Parathyroid adenoma (tissue), 2 donors: Measurements from ENCODE around the gene ASB1.

Source experiments
- H2AFZ ChIP-seq: fragments of 300-600 bp; sonication (generic); one replicate; pipeline ENCODE4 v1.7.0; 2017; ENCODE audit warnings: antibody characterized with exemption, mild to moderate bottlenecking
- H3K27ac ChIP-seq: fragments of 300-600 bp; sonication (generic); one replicate; pipeline ENCODE4 v1.7.0; 2017
- H3K27me3 ChIP-seq: fragments of 300-600 bp; sonication (generic); one replicate; pipeline ENCODE4 v1.7.0; 2017; ENCODE audit warnings: low read length; ENCODE audit not compliant: control insufficient read depth, insufficient read depth
- H3K36me3 ChIP-seq: fragments of 300-600 bp; sonication (generic); one replicate; pipeline ENCODE4 v1.7.0; 2017; ENCODE audit warnings: low read length; ENCODE audit not compliant: control insufficient read depth, insufficient read depth
- H3K4me1 ChIP-seq: fragments of 300-600 bp; sonication (generic); one replicate; pipeline ENCODE4 v1.7.0; 2017; ENCODE audit warnings: control low read depth
- H3K4me2 ChIP-seq: fragments of 300-600 bp; sonication (generic); one replicate; pipeline ENCODE4 v1.7.0; 2017; ENCODE audit warnings: low read length
- H3K4me3 ChIP-seq: fragments of 300-600 bp; sonication (generic); one replicate; pipeline ENCODE4 v1.7.0; 2017; ENCODE audit warnings: low read depth, low read length
- H3K79me2 ChIP-seq: fragments of 300-600 bp; sonication (generic); one replicate; pipeline ENCODE4 v1.7.0; 2017; ENCODE audit warnings: control low read depth
- H3K9ac ChIP-seq: fragments of 300-600 bp; sonication (generic); one replicate; pipeline ENCODE4 v1.7.0; 2017; ENCODE audit warnings: mild to moderate bottlenecking
- H3K9me3 ChIP-seq: fragments of 300-600 bp; sonication (generic); one replicate; pipeline ENCODE4 v1.7.0; 2017; ENCODE audit warnings: low read length; ENCODE audit not compliant: control insufficient read depth
- CTCF ChIP-seq: fragments of 300-600 bp; sonication (generic); IDR thresholded peaks from one replicate; pipeline ENCODE4 v1.7.0; 2017; ENCODE audit warnings: antibody characterized with exemption, mild to moderate bottlenecking
- donor health status: primary hyperparathyroidism.

The ASB1 gene

DNA sequence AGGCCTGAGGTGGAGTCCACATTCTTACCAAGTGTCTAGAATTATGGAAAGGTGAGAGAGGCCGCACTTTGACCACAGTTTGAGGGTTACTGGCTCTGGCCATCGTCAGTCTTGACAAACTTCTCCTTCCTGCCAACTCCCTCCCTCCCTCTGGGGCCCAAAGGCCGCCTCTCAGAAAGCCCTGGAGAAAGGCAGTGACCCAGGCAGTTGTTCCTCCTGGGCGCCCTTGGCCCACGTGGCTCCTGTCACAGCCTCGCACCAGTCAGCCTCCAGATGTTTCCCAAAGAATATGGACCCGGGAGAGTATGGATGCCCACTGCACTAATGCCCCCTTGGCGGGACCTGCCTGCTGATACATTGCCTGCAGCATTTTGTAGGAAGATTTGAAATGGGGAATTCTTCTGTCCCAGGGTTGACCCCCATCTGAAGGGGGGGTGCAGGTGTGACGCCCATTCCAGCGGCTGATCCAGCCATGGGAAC, 61.7 kb downstream of the ASB1 start:
- H3K79me2 ChIP-seq, result no peaks in the 10 kb centered on the region
- H3K36me3 ChIP-seq, result no peaks in the 10 kb centered on the region
- no peak overlapping the region for H3K4me3 ChIP-seq
- no peaks in the 10 kb centered on the region for H3K9me3 ChIP-seq
- H3K4me2 ChIP-seq, result no peak overlapping the region
- H3K27me3 ChIP-seq, result no peaks in the 10 kb centered on the region
- no peak overlapping the region for H3K27ac ChIP-seq
- H3K4me1 ChIP-seq, result no peaks in the 10 kb centered on the region
- TF ChIP-seq CTCF, result no peak
- no peak overlapping the region for H3K9ac ChIP-seq
- H2AFZ ChIP-seq, result no peak overlapping the region

DNA sequence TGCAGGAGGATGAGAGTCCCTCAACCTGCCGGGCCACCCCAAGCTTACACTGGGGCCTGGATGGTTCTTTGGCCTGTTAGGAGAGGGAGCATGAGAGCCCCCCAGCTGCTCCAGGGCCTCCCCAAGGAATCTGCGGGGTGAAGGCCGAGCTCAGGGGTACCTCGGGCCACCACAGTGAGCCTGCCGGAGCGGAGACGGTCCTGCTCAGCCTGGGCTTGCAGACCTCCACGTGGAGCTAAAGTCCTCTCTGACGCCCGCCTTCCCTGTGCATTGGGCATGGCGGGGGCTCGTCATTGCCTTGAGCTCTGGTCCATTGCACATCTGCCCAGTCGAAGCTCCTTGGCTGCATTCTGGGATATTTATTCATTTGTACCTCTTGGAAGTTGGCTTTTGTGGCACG, 62.7 kb downstream of the ASB1 start:
- H3K9ac ChIP-seq, result no peak overlapping the region
- H3K4me2 ChIP-seq, result no peak overlapping the region
- TF ChIP-seq CTCF, result no peak
- no peaks in the 10 kb centered on the region for H3K9me3 ChIP-seq
- H3K79me2 ChIP-seq, result no peaks in the 10 kb centered on the region
- H3K36me3 ChIP-seq, result no peaks in the 10 kb centered on the region
- H2AFZ ChIP-seq, result no peak overlapping the region
- H3K4me1 ChIP-seq, result no peaks in the 10 kb centered on the region
- H3K27me3 ChIP-seq, result no peaks in the 10 kb centered on the region
- no peak overlapping the region for H3K4me3 ChIP-seq
- H3K27ac ChIP-seq, result no peak overlapping the region

DNA sequence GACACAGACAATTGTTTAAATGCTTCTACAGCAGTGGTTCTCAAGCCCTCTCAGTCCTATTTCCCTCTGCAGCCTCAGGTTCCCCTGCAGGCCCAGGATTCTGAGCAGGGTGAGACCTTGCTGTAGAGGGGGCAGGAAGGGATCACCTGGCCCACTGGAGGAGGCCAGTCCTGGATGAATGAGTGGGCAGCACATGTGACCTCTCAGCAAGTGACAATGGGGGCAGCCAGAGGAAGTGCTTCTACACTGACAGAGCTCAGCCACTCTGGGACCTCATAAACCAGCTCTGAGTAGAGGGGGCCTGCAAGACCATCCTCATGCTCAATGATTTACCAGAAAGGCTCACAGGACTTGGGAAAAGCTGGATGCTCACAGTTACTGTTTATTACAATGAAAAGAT, 63.2 kb downstream of the ASB1 start:
- Histone ChIP-seq H3K4me3 (no peak overlapping the region), H3K4me2 (no peak overlapping the region), H3K27me3 (no peaks in the 10 kb centered on the region), H3K9ac (no peak overlapping the region), H3K36me3 (no peaks in the 10 kb centered on the region), H3K9me3 (no peaks in the 10 kb centered on the region), H3K27ac (no peak overlapping the region), H2AFZ (no peak overlapping the region), H3K79me2 (no peaks in the 10 kb centered on the region), H3K4me1 (no peaks in the 10 kb centered on the region)
- TF ChIP-seq CTCF, result no peak

DNA sequence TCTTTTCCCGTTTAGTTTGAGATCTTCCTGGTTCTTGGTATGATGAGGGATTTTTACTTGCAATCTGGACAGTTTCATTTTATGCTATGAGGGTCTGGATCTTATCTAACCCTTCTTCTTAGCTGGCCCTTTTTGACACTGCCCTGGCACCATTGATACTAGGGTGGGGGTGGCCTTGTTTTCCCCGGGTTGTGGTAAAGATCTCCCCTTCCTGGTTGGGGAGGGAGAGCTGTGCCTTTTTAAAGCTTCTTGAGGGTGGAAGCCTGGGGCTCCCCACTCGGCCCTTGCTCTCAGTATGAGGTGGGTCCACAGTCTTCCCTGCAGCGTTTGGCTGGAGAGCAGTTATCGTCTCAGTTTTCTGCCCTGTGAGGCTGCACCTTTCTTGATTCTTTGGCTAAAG, 66.1 kb downstream of the ASB1 start:
- TF ChIP-seq CTCF, result no peak
- Histone ChIP-seq H3K27me3 (no peaks in the 10 kb centered on the region), H3K27ac (no peak overlapping the region)

GRCh38 chr2:238493411-238493810, 66.7 kb downstream of the ASB1 start:
- no peak overlapping the region for H2AFZ ChIP-seq
- H3K4me2 ChIP-seq, result no peak overlapping the region
- no peaks in the 10 kb centered on the region for H3K4me1 ChIP-seq
- TF ChIP-seq CTCF, result no peak
- H3K27ac ChIP-seq, result no peak overlapping the region
- H3K9ac ChIP-seq, result no peak overlapping the region
- no peak overlapping the region for H3K4me3 ChIP-seq
- H3K27me3 ChIP-seq, result no peaks in the 10 kb centered on the region
- no peaks in the 10 kb centered on the region for H3K9me3 ChIP-seq
- no peaks in the 10 kb centered on the region for H3K36me3 ChIP-seq
- H3K79me2 ChIP-seq, result no peaks in the 10 kb centered on the region

More for the DNA sequence above, 66.1 kb downstream of the ASB1 start:
- H3K79me2 ChIP-seq, result no peaks in the 10 kb centered on the region
- no peak overlapping the region for H3K4me3 ChIP-seq
- no peak overlapping the region for H2AFZ ChIP-seq
- H3K9ac ChIP-seq, result no peak overlapping the region
- no peak overlapping the region for H3K4me2 ChIP-seq
- H3K9me3 ChIP-seq, result no peaks in the 10 kb centered on the region
- no peaks in the 10 kb centered on the region for H3K36me3 ChIP-seq
- H3K4me1 ChIP-seq, result no peaks in the 10 kb centered on the region
